GM12874 (cell line): ENCODE data around the gene LFNG.

Source experiments
- TF ChIP-seq, protein P1 (sequence below): IDR thresholded peaks from 2 replicates; pipeline ENCODE4 v1.5.1; 2011; ENCODE audit warnings: low read depth, mild to moderate bottlenecking, control low read depth, low read length, moderate library complexity; ENCODE audit not compliant: insufficient read depth

The LFNG gene

DNA sequence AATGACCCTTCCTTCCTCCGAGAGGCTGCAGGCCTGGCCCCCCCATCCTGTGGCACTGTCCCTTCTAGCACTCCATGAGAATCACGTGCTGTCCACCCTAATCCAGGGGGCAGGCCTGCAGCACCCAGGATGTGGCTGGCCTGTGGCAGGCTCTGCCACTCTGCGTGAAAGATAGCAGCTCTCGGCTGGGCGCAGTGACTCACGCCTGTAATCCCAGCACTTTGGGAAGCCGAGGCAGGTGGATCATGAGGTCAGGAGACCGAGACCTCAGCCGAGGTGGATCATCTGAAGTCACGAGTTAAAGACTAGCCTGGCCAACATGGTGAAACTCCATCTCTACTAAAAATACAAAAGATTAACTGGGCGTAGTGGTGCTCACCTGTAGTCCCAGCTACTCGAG is 18.9 kb upstream of the LFNG start:
- TF ChIP-seq, protein P1, sequence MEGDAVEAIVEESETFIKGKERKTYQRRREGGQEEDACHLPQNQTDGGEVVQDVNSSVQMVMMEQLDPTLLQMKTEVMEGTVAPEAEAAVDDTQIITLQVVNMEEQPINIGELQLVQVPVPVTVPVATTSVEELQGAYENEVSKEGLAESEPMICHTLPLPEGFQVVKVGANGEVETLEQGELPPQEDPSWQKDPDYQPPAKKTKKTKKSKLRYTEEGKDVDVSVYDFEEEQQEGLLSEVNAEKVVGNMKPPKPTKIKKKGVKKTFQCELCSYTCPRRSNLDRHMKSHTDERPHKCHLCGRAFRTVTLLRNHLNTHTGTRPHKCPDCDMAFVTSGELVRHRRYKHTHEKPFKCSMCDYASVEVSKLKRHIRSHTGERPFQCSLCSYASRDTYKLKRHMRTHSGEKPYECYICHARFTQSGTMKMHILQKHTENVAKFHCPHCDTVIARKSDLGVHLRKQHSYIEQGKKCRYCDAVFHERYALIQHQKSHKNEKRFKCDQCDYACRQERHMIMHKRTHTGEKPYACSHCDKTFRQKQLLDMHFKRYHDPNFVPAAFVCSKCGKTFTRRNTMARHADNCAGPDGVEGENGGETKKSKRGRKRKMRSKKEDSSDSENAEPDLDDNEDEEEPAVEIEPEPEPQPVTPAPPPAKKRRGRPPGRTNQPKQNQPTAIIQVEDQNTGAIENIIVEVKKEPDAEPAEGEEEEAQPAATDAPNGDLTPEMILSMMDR = no peak

DNA sequence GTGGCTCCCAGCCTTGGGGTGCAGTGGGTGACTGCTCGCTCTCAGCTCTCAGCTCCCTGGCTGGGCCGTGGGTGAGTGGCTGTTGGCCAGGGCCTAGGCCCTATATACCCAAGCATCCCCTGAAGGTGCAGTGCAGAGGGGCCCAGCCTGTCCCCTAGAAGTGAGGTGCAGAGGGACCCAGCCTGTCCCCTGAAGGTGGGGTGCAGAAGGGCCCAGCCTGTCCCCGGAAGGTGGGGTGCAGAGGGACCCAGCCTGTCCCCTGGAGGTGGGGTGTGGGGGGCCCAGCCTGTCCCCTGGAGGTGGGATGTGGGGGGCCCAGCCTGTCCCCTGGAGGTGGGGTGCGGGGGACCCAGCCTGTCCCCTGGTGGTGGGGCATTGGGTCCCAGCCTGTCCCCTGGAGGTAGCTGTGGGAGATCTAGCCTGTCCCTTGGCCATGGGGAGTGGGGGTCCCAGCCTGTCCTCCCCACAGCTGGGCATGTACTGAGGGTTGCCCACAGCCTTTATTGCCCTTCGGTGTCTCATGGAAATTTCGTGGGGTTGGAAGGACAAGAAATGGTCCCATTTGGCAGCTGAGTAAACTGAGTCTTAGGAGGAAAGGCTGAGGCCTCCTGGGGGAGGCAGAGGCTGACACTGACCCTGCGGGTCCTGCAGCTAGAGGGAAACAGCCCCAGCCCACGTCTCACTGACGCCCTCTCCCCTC is 17.5 kb upstream of the LFNG start:
- TF ChIP-seq, protein P1 = no peak

DNA sequence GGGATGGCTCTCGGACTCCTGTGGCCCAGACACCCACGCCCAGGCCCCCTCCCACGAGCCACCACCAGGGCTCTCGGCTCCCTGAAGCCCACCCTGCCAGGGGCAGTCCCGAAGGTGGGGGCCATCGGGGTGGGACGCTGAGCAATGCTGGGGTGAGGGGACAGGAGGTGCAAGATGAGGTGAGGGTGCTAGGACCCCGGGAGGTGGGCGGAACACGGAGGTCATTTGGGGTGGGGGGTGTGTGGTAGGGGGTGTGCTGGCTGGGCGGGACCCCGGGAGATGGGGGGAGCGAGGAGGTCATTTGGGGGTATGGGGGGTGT is 17.0 kb upstream of the LFNG start:
- TF ChIP-seq, protein P1 = no peak

DNA sequence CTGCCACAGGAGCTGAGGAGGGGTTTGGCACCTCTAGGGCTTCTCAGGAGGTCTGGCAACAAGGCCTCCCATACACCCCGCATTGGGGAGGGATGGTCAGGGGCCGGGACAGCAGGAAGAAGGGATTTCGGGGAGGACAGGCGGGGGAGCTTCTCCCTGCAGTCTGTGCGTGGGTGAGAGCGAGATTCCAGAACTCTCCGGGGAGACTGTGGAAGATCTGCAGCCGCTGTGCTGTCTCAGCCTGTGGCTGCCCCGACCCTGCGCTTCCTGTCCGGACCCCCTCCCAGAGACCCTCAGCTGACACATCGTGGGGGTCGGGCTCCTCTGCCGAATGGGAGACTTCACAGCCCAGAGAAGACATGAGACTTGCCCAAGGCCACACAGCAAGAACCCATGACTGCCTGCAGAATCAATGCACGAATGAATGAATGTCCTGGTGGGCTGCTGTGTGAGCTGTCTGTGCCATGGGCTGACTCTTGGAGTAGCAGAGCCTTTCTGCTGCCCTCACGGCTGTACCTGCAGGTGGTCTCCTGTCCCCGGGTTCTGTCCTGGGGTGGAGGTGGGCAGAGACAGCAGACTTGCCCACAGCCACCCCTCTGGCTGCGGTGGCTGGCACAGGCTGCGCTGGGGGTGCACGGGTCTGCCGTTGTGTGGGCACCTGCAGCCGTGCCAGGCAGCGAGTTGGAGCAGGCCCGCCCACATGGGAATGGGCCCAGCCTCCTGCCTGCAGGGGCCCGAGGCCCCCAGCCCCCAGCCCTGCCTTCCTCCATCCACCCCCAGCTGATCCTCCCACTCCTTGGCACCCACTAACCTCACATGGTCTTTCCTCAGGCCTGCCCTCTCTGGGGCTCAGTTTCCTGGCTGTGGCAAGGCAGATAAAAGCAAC is 16.3 kb upstream of the LFNG start:
- TF ChIP-seq, protein P1 = no peak

DNA sequence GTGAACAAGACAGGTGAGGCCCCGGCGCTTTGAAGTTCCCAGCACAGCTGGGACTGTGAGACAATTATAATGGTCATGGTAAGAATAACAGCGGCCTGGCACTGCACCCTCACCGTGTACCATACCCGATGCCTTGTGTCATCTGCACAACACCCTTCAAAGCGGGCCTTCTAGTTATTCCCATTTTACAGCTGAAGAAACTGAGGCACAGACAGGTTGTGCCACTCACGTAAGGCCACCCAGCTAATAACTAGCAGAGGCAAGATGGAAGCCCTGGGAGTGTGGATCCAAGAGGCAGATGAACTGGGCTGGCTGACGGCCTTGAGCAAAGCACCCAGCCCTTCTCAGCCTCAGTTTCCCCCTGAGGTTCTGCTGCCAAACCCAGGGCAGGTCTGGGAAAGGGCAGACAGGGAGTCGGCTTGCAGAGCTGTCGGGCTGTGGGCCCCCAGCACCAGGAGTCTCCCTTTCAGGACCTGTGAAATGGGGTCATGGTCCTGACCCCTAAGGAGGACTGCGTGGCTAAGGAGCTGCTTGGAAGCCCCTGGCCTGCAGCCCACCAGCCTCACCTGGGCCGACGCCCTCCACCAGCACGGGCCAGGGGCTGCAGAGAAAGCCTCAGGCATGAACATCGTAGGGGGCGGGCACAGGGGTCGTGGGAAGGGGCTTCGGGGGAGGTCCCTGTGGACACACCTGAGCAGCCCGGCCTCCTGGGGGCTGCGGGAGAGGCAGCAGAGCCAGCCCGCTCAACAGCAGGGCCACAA is 15.3 kb upstream of the LFNG start:
- TF ChIP-seq, protein P1 = no peak

DNA sequence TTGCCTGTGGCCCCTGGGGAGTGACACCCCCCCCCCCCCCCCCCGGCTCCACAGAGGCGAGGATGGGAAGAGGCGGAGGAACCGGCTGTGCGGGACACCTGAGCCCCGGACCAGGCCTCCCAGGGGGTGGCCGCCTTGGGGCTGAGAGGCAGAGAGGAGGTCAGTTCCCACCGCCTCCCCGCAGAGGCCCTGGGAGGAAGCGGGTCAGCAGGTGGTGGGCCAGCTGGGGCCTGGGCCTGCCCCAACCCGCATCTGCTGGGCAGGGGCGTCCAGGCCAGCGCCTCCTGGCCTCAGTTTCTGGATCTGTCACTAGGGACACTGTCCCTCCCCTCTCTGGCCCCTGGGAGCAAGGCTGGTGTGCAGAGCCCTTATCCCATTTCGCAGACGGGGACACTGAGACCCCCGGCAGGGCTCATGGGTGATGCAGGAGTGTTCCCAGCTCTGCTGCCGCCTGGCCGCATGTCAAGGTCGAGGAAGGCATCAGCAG is 14.6 kb upstream of the LFNG start:
- TF ChIP-seq, protein P1 = no peak

DNA sequence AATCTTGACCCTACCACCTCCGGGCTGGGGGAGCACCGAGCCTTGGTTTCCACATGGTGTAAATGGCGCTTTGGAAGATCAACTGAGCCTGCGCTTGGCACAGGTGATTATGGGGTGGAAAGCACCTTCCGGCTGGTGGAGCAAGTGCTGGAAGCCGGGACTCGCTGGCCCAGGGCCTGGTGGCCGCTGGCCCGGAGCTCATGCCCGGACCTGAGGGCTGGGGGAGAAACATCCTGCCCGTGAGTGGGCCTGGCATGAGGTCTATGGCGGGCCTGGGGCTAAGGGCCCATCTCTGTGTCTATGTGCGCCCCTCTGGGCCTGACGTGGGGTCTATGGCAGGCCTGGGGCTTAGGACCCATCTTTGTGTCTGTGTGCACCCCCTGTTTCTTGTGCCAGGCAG is 14.2 kb upstream of the LFNG start:
- TF ChIP-seq, protein P1 = no peak
